GM12878 (cell line): ENCODE measurements around the gene KRT79. TPM values are rescaled to one million over a fixed set of nuclear protein-coding genes. Genes with fewer than 3 reads are reported as not detected.

ENCODE experiments used
- ATAC-seq: fragments of 200-7000 bp; cut with Tn5 transposase; 3 replicates; pipeline ENCODE4 v1.9.1; 2020; ENCODE audit warnings: mild to moderate bottlenecking, moderate library complexity
- BruUV-seq: library from RNA; stranded (reverse); fragments of 400-500 nt; replicated peaks from 2 replicates; lab custom pipeline; 2021; lab: Mats Ljungman, UMichigan
- CTCF ChIA-PET: fragments of 300-600 bp; sonication (Branson Sonifier 250); formaldehyde crosslinking; extraction: SDS; loops from one replicate; lab custom pipeline; 2021; ENCODE audit warnings: inconsistent platforms; lab: Yijun Ruan, JAX
- POLR2A ChIA-PET: fragments of 350-600 bp; formaldehyde crosslinking; extraction: SDS; loops from one replicate; lab custom pipeline; 2021; ENCODE audit warnings: inconsistent platforms; lab: Charles Lee
- RAD21 ChIA-PET: fragments of 300-600 bp; sonication (Branson Sonifier 250); formaldehyde crosslinking; loops from one replicate; lab custom pipeline; 2023; ENCODE audit warnings: antibody characterized with exemption; ENCODE audit not compliant: unreplicated experiment; lab: Charles Lee
- SMC1A ChIA-PET: fragments of 300-600 bp; sonication (Branson Sonifier 250); formaldehyde crosslinking; loops from one replicate; lab custom pipeline; 2023; ENCODE audit not compliant: unreplicated experiment, uncharacterized antibody; lab: Charles Lee
- DNase-seq: peaks from one replicate; pipeline ENCODE4 v3.0.0-alpha.2; 2011; ENCODE audit warnings: low read depth, low spot score
- FAIRE-seq: peaks from 3 replicates; lab custom pipeline; 2011; peaks lifted over from hg19 to GRCh38; lab: Jason Lieb, UNC
- H2AFZ ChIP-seq: 2 replicates; pipeline ENCODE4 v1.6.0; 2011; ENCODE audit warnings: low read depth, low read length, control low read depth; ENCODE audit not compliant: control insufficient read depth
- H3K27ac ChIP-seq: 2 replicates; pipeline ENCODE4 v1.5.1; 2011; ENCODE audit warnings: control low read depth; ENCODE audit not compliant: control insufficient read depth, insufficient read depth
- H3K27me3 ChIP-seq, 2 experiments: replicated peaks in 1 of 2; 2 replicates each; pipeline versions ENCODE4 v1.6.0 to v1.6.1; 2011; ENCODE audit warnings: low read length in 1 of 2; ENCODE audit not compliant: control insufficient read depth in 2 of 2, insufficient read depth in 2 of 2
- H3K36me3 ChIP-seq, 2 experiments: 2 replicates each; pipeline ENCODE4 v1.5.1; 2011; ENCODE audit warnings: low read length in 1 of 2; ENCODE audit not compliant: control insufficient read depth in 2 of 2, insufficient read depth in 2 of 2
- H3K4me1 ChIP-seq: 2 replicates; pipeline ENCODE4 v1.6.1; 2011; ENCODE audit warnings: mild to moderate bottlenecking, low read length, moderate library complexity, mixed read lengths; ENCODE audit not compliant: control insufficient read depth, insufficient read depth
- H3K4me2 ChIP-seq: 2 replicates; pipeline ENCODE4 v1.6.0; 2011; ENCODE audit warnings: control low read depth; ENCODE audit not compliant: control insufficient read depth, insufficient read depth
- H3K4me3 ChIP-seq: fragments of 200-600 bp; sonication (generic); 2 replicates; pipeline ENCODE4 v1.5.1; 2016
- H3K79me2 ChIP-seq: 2 replicates; pipeline ENCODE4 v1.6.0; 2011; ENCODE audit warnings: low read length; ENCODE audit not compliant: control insufficient read depth, insufficient read depth
- H3K9ac ChIP-seq: 2 replicates; pipeline ENCODE4 v1.8.0; 2011; ENCODE audit warnings: low read length, control low read depth, mixed read lengths; ENCODE audit not compliant: control insufficient read depth, insufficient read depth
- H3K9me3 ChIP-seq: replicated peaks from 3 replicates; pipeline ENCODE4 v1.5.1; 2011; ENCODE audit warnings: mild to moderate bottlenecking, low read length; ENCODE audit not compliant: control insufficient read depth, insufficient read depth
- H4K20me1 ChIP-seq: 2 replicates; pipeline ENCODE4 v1.6.0; 2011; ENCODE audit not compliant: control insufficient read depth, insufficient read depth
- FOXM1 ChIP-seq: IDR thresholded peaks from 2 replicates; pipeline ENCODE4 v1.6.1; 2012; ENCODE audit warnings: low read depth, mild to moderate bottlenecking, inconsistent platforms, low read length, moderate library complexity
- GATAD2B ChIP-seq: fragments of 450-650 bp; conservative IDR thresholded peaks from 2 replicates; pipeline ENCODE4 v1.6.1; 2017; ENCODE audit warnings: low read depth, mild to moderate bottlenecking, moderate library complexity
- JUND ChIP-seq: IDR thresholded peaks from 2 replicates; pipeline ENCODE4 v1.6.1; 2012; ENCODE audit warnings: low read depth, mild to moderate bottlenecking, low read length, improper control_type of control experiment, moderate library complexity
- MYB ChIP-seq: fragments of 150-350 bp; IDR thresholded peaks from 2 replicates; pipeline ENCODE4 v1.6.1; 2014; ENCODE audit warnings: mild to moderate bottlenecking, low read depth, low read length, borderline replicate concordance
- RAD21 ChIP-seq: IDR thresholded peaks from 2 replicates; pipeline ENCODE4 v1.6.1; 2011; ENCODE audit warnings: mild to moderate bottlenecking, low read depth, low read length, moderate library complexity; ENCODE audit not compliant: insufficient read depth
- RBBP5 ChIP-seq: fragments of 200-600 bp; sonication (generic); conservative IDR thresholded peaks from 2 replicates; pipeline ENCODE4 v1.6.1; 2016
- SMAD5 ChIP-seq: IDR thresholded peaks from 2 replicates; pipeline ENCODE4 v1.6.1; 2016; ENCODE audit warnings: antibody characterized with exemption, low read depth
- SMC3 ChIP-seq: IDR thresholded peaks from 2 replicates; pipeline ENCODE4 v1.6.1; 2011; ENCODE audit warnings: low read length, improper control_type of control experiment, borderline replicate concordance
- TAF1 ChIP-seq: IDR thresholded peaks from 2 replicates; pipeline ENCODE4 v1.6.1; 2011; ENCODE audit warnings: mild to moderate bottlenecking, low read depth, low read length, borderline replicate concordance
- ZBTB33 ChIP-seq: fragments of 450-650 bp; IDR thresholded peaks from 2 replicates; pipeline ENCODE4 v1.6.1; 2017; ENCODE audit warnings: mild to moderate bottlenecking
- WGBS: methylation state at CpG from one replicate; pipeline ENCODE4 v1.1.6; 2016; ENCODE audit warnings: low lambda C conversion rate; ENCODE audit not compliant: insufficient replicate concordance, insufficient coverage; ENCODE audit errors: missing lambda C conversion rate; 5-methylcytosine and 5-hydroxymethylcytosine counted together
- in situ Hi-C: fragments of 300-500 bp; cut with MboI; formaldehyde crosslinking; loops from 9 replicates; pipeline ENCODE4 v1.14.3; 2018; ENCODE audit warnings: mixed read lengths
- intact Hi-C: fragments of 100-400 bp; cut with micrococcal nuclease; formaldehyde crosslinking; loops from one replicate; pipeline ENCODE4 v1.14.2; 2022; ENCODE audit not compliant: unreplicated experiment
- polyA plus RNA-seq, 11 experiments: library from polyadenylated mRNA; depleted of rRNA in 4 of 11; unstranded in 6 of 11; stranded (reverse) in 5 of 11; fragments of >200 nt; fragmentation: Nextera tagmentation in 4 of 11; fragmentation: Illumina TruSeq in 1 of 11; extraction: Ambion mirVana in 4 of 11; extraction: Trizol in 1 of 11; gene quantifications; 1 replicate in 1 of 11; 2 replicates in 10 of 11; pipeline versions ENCODE4 v1.2.1 to v1.2.3, GENCODE V29; 2011 to 2016; ENCODE audit warnings: inconsistent platforms in 2 of 11, missing spikeins in 2 of 11, low read depth in 1 of 11
- total RNA-seq, 4 experiments: library from RNA; depleted of rRNA in 3 of 4; stranded (reverse); fragments of >200 nt in 3 of 4; fragmentation: Illumina TruSeq in 1 of 4; extraction: Trizol in 1 of 4; gene quantifications; 2 replicates each; pipeline versions ENCODE4 v1.2.1 to v1.2.3, GENCODE V29; 2013 to 2021
- TF ChIP-seq, protein P1 (sequence below), 3 experiments: IDR thresholded peaks in 2 of 3; conservative IDR thresholded peaks in 1 of 3; 2 replicates each; pipeline ENCODE4 v1.5.1; 2011; ENCODE audit warnings: low read depth in 3 of 3, low read length in 3 of 3, mild to moderate bottlenecking in 3 of 3, control low read depth in 2 of 3, moderate library complexity in 2 of 3, inconsistent platforms in 1 of 3, mixed read lengths in 1 of 3; ENCODE audit not compliant: control insufficient read depth in 2 of 3, insufficient read depth in 1 of 3; ENCODE audit errors: extremely low read depth in 1 of 3
- TF ChIP-seq, protein P2 (sequence below): fragments of 450-650 bp; formaldehyde crosslinking; IDR thresholded peaks from 2 replicates; pipeline ENCODE4 v1.4.0; 2020; ENCODE audit warnings: mild to moderate bottlenecking, moderate library complexity

Gene KRT79
- total and polyA plus RNA-seq, 10 of the 15 experiments (the other 5 are each of a cell fraction or from before 2014, with no cell fraction given), result 0.03 to 0.09 (median 0.07) TPM; not detected in 7

GRCh38 chr12:52865090-52865944 lies 31.2 kb upstream of the KRT79 start:
- H3K36me3 ChIP-seq, result no peaks in the 10 kb centered on the region
- no peaks in the 10 kb centered on the region for H3K79me2 ChIP-seq
- ChIA-PET RAD21 (interaction anchor here (1.0 to 1.1 kb wide), 2 partner anchors 115 to 282 kb away, joined by 3 read pairs; no protein-coding TSS in a partner anchor), POLR2A (no interaction called here), SMC1A (no interaction called here), CTCF (interaction anchor here (0.7 to 1.7 kb wide), 10 partner anchors 9 to 712 kb away, joined by 3 to 7 read pairs (median 3); no protein-coding TSS in a partner anchor)
- H2AFZ ChIP-seq, result no peak overlapping the region
- in situ Hi-C loops, result loop anchor here (10.0 kb wide), 1 partner anchor 281 kb away; no protein-coding TSS in a partner anchor
- no peaks in the 10 kb centered on the region for H3K27me3 ChIP-seq
- H3K4me2 ChIP-seq, result no peak overlapping the region
- 46% methylated on average over 10 of the region's 10 CpGs for WGBS
- H3K4me3 ChIP-seq, result no peak overlapping the region
- intact Hi-C loops, result no loop called here
- TF ChIP-seq MYB, result no peak
- TF ChIP-seq, protein P1, sequence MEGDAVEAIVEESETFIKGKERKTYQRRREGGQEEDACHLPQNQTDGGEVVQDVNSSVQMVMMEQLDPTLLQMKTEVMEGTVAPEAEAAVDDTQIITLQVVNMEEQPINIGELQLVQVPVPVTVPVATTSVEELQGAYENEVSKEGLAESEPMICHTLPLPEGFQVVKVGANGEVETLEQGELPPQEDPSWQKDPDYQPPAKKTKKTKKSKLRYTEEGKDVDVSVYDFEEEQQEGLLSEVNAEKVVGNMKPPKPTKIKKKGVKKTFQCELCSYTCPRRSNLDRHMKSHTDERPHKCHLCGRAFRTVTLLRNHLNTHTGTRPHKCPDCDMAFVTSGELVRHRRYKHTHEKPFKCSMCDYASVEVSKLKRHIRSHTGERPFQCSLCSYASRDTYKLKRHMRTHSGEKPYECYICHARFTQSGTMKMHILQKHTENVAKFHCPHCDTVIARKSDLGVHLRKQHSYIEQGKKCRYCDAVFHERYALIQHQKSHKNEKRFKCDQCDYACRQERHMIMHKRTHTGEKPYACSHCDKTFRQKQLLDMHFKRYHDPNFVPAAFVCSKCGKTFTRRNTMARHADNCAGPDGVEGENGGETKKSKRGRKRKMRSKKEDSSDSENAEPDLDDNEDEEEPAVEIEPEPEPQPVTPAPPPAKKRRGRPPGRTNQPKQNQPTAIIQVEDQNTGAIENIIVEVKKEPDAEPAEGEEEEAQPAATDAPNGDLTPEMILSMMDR (IDR thresholded peaks at IDR 0.05 in 2 of 3, conservative IDR thresholded peaks at IDR 0.05 in 1 of 3; ENCODE audit: control insufficient read depth in 2 of 3, extremely low read depth in 1 of 3, insufficient read depth in 1 of 3, low read depth in 3 of 3, low read length in 3 of 3), result peak; percentile 51 to 71 (median 62)
- TF ChIP-seq RBBP5, result no peak
- TF ChIP-seq SMAD5, result no peak
- TF ChIP-seq ZBTB33, result no peak
- TF ChIP-seq, protein P2, sequence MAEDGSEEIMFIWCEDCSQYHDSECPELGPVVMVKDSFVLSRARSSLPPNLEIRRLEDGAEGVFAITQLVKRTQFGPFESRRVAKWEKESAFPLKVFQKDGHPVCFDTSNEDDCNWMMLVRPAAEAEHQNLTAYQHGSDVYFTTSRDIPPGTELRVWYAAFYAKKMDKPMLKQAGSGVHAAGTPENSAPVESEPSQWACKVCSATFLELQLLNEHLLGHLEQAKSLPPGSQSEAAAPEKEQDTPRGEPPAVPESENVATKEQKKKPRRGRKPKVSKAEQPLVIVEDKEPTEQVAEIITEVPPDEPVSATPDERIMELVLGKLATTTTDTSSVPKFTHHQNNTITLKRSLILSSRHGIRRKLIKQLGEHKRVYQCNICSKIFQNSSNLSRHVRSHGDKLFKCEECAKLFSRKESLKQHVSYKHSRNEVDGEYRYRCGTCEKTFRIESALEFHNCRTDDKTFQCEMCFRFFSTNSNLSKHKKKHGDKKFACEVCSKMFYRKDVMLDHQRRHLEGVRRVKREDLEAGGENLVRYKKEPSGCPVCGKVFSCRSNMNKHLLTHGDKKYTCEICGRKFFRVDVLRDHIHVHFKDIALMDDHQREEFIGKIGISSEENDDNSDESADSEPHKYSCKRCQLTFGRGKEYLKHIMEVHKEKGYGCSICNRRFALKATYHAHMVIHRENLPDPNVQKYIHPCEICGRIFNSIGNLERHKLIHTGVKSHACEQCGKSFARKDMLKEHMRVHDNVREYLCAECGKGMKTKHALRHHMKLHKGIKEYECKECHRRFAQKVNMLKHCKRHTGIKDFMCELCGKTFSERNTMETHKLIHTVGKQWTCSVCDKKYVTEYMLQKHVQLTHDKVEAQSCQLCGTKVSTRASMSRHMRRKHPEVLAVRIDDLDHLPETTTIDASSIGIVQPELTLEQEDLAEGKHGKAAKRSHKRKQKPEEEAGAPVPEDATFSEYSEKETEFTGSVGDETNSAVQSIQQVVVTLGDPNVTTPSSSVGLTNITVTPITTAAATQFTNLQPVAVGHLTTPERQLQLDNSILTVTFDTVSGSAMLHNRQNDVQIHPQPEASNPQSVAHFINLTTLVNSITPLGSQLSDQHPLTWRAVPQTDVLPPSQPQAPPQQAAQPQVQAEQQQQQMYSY, result no peak
- TF ChIP-seq FOXM1, result no peak
- peak; percentile 23; the same call in 1 of the 2 replicates for TF ChIP-seq SMC3
- TF ChIP-seq RAD21, result peak; percentile 48
- no peak for TF ChIP-seq TAF1
- no peak for TF ChIP-seq GATAD2B
- TF ChIP-seq JUND, result no peak
- no peaks in the 10 kb centered on the region for H3K9me3 ChIP-seq
- H3K9ac ChIP-seq, result no peak overlapping the region
- ATAC-seq (peak; percentile 49; the same call in 2 of the 3 replicates), FAIRE-seq (no peak), DNase-seq (no peak)
- H3K27ac ChIP-seq, result no peak overlapping the region
- H4K20me1 ChIP-seq, result no peaks in the 10 kb centered on the region; the same call in 1 of the 2 replicates
- peaks cover 4% of the 10 kb centered on the region for H3K4me1 ChIP-seq
- BruUV-seq, result no TSS peak
